ENCODE measurements around the gene DDX39B.

Gene DDX39B

GRCh38 chr6:31576897-31577578, 35.2 kb upstream of the DDX39B start:
- H3K9ac ChIP-seq (ENCODE audit: low read length) = peak overlapping the region; percentile 63; the same call in 1 of the 2 replicates
- H3K9me2 ChIP-seq (ENCODE audit: low read depth, low read length) = no peaks in the 10 kb centered on the region
- no peak overlapping the region for H2AFZ ChIP-seq (ENCODE audit: low read length)
- peak overlapping the region; percentile 60 for H3K4me3 ChIP-seq (ENCODE audit: low read depth, low read length, poor library complexity, severe bottlenecking)
- H3F3A ChIP-seq (ENCODE audit: insufficient read depth, low read length) = no peaks in the 10 kb centered on the region
- H3K79me2 ChIP-seq (ENCODE audit: insufficient read depth, low read length) = no peaks in the 10 kb centered on the region
- H3K27ac ChIP-seq (ENCODE audit: low read depth, low read length, poor library complexity, severe bottlenecking) = no peak overlapping the region
- H3K4me2 ChIP-seq (ENCODE audit: low read length) = peak overlapping the region; percentile 61; the same call in 1 of the 2 replicates
- H3K4me1 ChIP-seq (ENCODE audit: insufficient read depth, low read length, severe bottlenecking) = peaks cover 55% of the 10 kb centered on the region
- no peaks in the 10 kb centered on the region for H3K9me3 ChIP-seq (ENCODE audit: low read length)
- no peaks in the 10 kb centered on the region for H3K27me3 ChIP-seq (ENCODE audit: insufficient read depth, low read length)
- no peaks in the 10 kb centered on the region for H4K20me1 ChIP-seq (ENCODE audit: insufficient read depth, low read length)
- H3K36me3 ChIP-seq (ENCODE audit: insufficient read depth, low read length) = no peaks in the 10 kb centered on the region
- no peak for TF ChIP-seq CTCF (IDR thresholded peaks at IDR 0.05; ENCODE audit: low read length)
- no peak for TF ChIP-seq EZH2 (IDR thresholded peaks at IDR 0.05; ENCODE audit: borderline replicate concordance, low read length)

- Histone ChIP-seq H4K20me1 (ENCODE audit: insufficient read depth, low read length) (no peaks in the 10 kb centered on the region), H3K27ac (ENCODE audit: low read depth, low read length, poor library complexity, severe bottlenecking) (no peak overlapping the region), H3K9me2 (ENCODE audit: low read depth, low read length) (no peaks in the 10 kb centered on the region), H3K4me3 (ENCODE audit: low read depth, low read length, poor library complexity, severe bottlenecking) (peak overlapping the region; percentile 60), H3K9me3 (ENCODE audit: low read length) (no peaks in the 10 kb centered on the region), H3K79me2 (ENCODE audit: insufficient read depth, low read length) (no peaks in the 10 kb centered on the region), H3K27me3 (ENCODE audit: insufficient read depth, low read length) (no peaks in the 10 kb centered on the region), H3K36me3 (ENCODE audit: insufficient read depth, low read length) (no peaks in the 10 kb centered on the region), H3K4me2 (ENCODE audit: low read length) (peak overlapping the region; percentile 61), H2AFZ (ENCODE audit: low read length) (no peak overlapping the region), H3K9ac (ENCODE audit: low read length) (peak overlapping the region; percentile 63; the same call in 1 of the 2 replicates), H3K4me1 (ENCODE audit: insufficient read depth, low read length, severe bottlenecking) (peaks cover 57% of the 10 kb centered on the region), H3F3A (ENCODE audit: insufficient read depth, low read length) (no peaks in the 10 kb centered on the region)
- TF ChIP-seq EZH2 (IDR thresholded peaks at IDR 0.05; ENCODE audit: borderline replicate concordance, low read length) (no peak), CTCF (IDR thresholded peaks at IDR 0.05; ENCODE audit: low read length) (no peak)
Observed at GRCh38 chr6:31575952-31576685, 34.3 kb upstream of the DDX39B start.

- Histone ChIP-seq H3K27me3 (ENCODE audit: insufficient read depth, low read length) (no peaks in the 10 kb centered on the region), H4K20me1 (ENCODE audit: insufficient read depth, low read length) (no peaks in the 10 kb centered on the region), H3K9me2 (ENCODE audit: low read depth, low read length) (no peaks in the 10 kb centered on the region), H3K36me3 (ENCODE audit: insufficient read depth, low read length) (no peaks in the 10 kb centered on the region), H3F3A (ENCODE audit: insufficient read depth, low read length) (no peaks in the 10 kb centered on the region), H3K79me2 (ENCODE audit: insufficient read depth, low read length) (no peaks in the 10 kb centered on the region), H3K4me2 (ENCODE audit: low read length) (peak within 1 kb of the TSS; percentile 61), H3K4me1 (ENCODE audit: insufficient read depth, low read length, severe bottlenecking) (peaks cover 60% of the 10 kb centered on the region), H3K27ac (ENCODE audit: low read depth, low read length, poor library complexity, severe bottlenecking) (no peak within 1 kb of the TSS), H3K9me3 (ENCODE audit: low read length) (no peaks in the 10 kb centered on the region), H3K9ac (ENCODE audit: low read length) (peak within 1 kb of the TSS; percentile 63; the same call in 1 of the 2 replicates), H3K4me3 (ENCODE audit: low read depth, low read length, poor library complexity, severe bottlenecking) (peak within 1 kb of the TSS; percentile 60), H2AFZ (ENCODE audit: low read length) (no peak within 1 kb of the TSS)
- TF ChIP-seq EZH2 (IDR thresholded peaks at IDR 0.05; ENCODE audit: borderline replicate concordance, low read length) (no peak), CTCF (IDR thresholded peaks at IDR 0.05; ENCODE audit: low read length) (no peak)
Observed at GRCh38 chr6:31575335-31575901, 33.6 kb upstream of the DDX39B start, which contains the start of gene TNF. TNF (plus strand) TSS chr6:31575565; CDS start chr6:31575742, 177 bp downstream.
